IMR-90 (cell line): ENCODE data around the gene A1BG. TPM values are rescaled to one million over a fixed set of nuclear protein-coding genes. Genes with fewer than 3 reads are reported as not detected.

ENCODE experiments used
- ATAC-seq: fragments of 200-7000 bp; cut with Tn5 transposase; 2 replicates; pipeline ENCODE4 v1.9.1; 2020; ENCODE audit warnings: low read depth, mild to moderate bottlenecking, moderate library complexity
- BruUV-seq: library from RNA; stranded (reverse); fragments of 400-500 nt; replicated peaks from 2 replicates; lab custom pipeline; 2021; lab: Mats Ljungman, UMichigan
- CTCF ChIA-PET: fragments of 300-600 bp; formaldehyde crosslinking; extraction: SDS; loops from one replicate; lab custom pipeline; 2021; ENCODE audit warnings: antibody characterized with exemption; lab: Yijun Ruan, JAX
- POLR2A ChIA-PET: fragments of 300-600 bp; sonication (Branson Sonifier 250); formaldehyde crosslinking; loops from one replicate; lab custom pipeline; 2022; ENCODE audit warnings: antibody characterized with exemption; ENCODE audit not compliant: unreplicated experiment; lab: Charles Lee
- DNase-seq: peaks from one replicate; pipeline ENCODE4 v3.0.0; 2013
- H2AFZ ChIP-seq: replicated peaks from 2 replicates; pipeline ENCODE3; 2013; ENCODE audit warnings: low read length, mild to moderate bottlenecking; ENCODE audit not compliant: poor library complexity
- H2AK5ac ChIP-seq: 2 replicates; pipeline ENCODE4 v1.6.1; 2013; ENCODE audit warnings: low read depth, low read length, inconsistent platforms
- H2AK9ac ChIP-seq: replicated peaks from 2 replicates; pipeline ENCODE3; 2013; ENCODE audit warnings: mild to moderate bottlenecking, low read depth, low read length, moderate library complexity; ENCODE audit not compliant: poor library complexity
- H2BK120ac ChIP-seq: 2 replicates; pipeline ENCODE4 v1.6.1; 2013; ENCODE audit warnings: low read depth, low read length, inconsistent platforms
- H2BK15ac ChIP-seq: 3 replicates; pipeline ENCODE4 v1.6.1; 2013; ENCODE audit warnings: low read depth, low read length, inconsistent platforms
- H2BK20ac ChIP-seq: 2 replicates; pipeline ENCODE4 v1.6.1; 2013; ENCODE audit warnings: low read depth, mild to moderate bottlenecking, inconsistent platforms, low read length, moderate library complexity
- H2BK5ac ChIP-seq: 2 replicates; pipeline ENCODE4 v1.6.1; 2013; ENCODE audit warnings: mild to moderate bottlenecking, low read depth, low read length, inconsistent platforms; ENCODE audit not compliant: poor library complexity, severe bottlenecking
- H3K14ac ChIP-seq: replicated peaks from 2 replicates; pipeline ENCODE4 v1.6.1; 2013; ENCODE audit warnings: low read depth, low read length, inconsistent platforms
- H3K18ac ChIP-seq: 2 replicates; pipeline ENCODE4 v1.6.1; 2013; ENCODE audit warnings: low read depth, low read length, control low read depth
- H3K23ac ChIP-seq: 2 replicates; pipeline ENCODE4 v1.6.1; 2013; ENCODE audit warnings: low read depth, low read length, inconsistent platforms
- H3K27ac ChIP-seq: 2 replicates; pipeline ENCODE4 v1.5.1; 2013; ENCODE audit warnings: mild to moderate bottlenecking, control low read depth, low read length; ENCODE audit not compliant: insufficient read depth
- H3K27me3 ChIP-seq: 2 replicates; pipeline ENCODE4 v1.6.1; 2013; ENCODE audit warnings: low read length; ENCODE audit not compliant: control insufficient read depth, insufficient read depth
- H3K36me3 ChIP-seq: 2 replicates; pipeline ENCODE4 v1.6.1; 2013; ENCODE audit warnings: low read length, mixed read lengths; ENCODE audit not compliant: control insufficient read depth, insufficient read depth
- H3K4ac ChIP-seq: 2 replicates; pipeline ENCODE4 v1.6.1; 2013; ENCODE audit warnings: low read depth, low read length, inconsistent platforms
- H3K4me1 ChIP-seq: 2 replicates; pipeline ENCODE4 v1.6.1; 2013; ENCODE audit warnings: low read length, mixed read lengths; ENCODE audit not compliant: control insufficient read depth, insufficient read depth
- H3K4me2 ChIP-seq: 2 replicates; pipeline ENCODE4 v1.6.1; 2013; ENCODE audit warnings: low read depth, mild to moderate bottlenecking, control low read depth, low read length, moderate library complexity
- H3K4me3 ChIP-seq: 2 replicates; pipeline ENCODE4 v1.5.1; 2013; ENCODE audit warnings: low read depth, mild to moderate bottlenecking, control low read depth, low read length, moderate library complexity; ENCODE audit not compliant: insufficient read depth
- H3K56ac ChIP-seq: 2 replicates; pipeline ENCODE4 v1.6.1; 2013; ENCODE audit warnings: low read length, inconsistent platforms; ENCODE audit not compliant: insufficient read depth; ENCODE audit errors: extremely low read depth
- H3K79me1 ChIP-seq, 2 experiments: 2 replicates each; pipeline ENCODE4 v1.6.1; 2013; ENCODE audit warnings: low read length in 2 of 2, inconsistent platforms in 1 of 2, low read depth in 1 of 2
- H3K9ac ChIP-seq: 2 replicates; pipeline ENCODE4 v1.6.1; 2013; ENCODE audit warnings: low read depth, low read length, control low read depth
- H3K9me1 ChIP-seq: 2 replicates; pipeline ENCODE4 v1.6.1; 2013; ENCODE audit warnings: low read length, inconsistent platforms; ENCODE audit not compliant: insufficient read depth
- H3K9me3 ChIP-seq: 2 replicates; pipeline ENCODE4 v1.6.1; 2013; ENCODE audit warnings: low read length; ENCODE audit not compliant: control insufficient read depth, insufficient read depth
- H4K20me1 ChIP-seq: 2 replicates; pipeline ENCODE4 v1.6.1; 2013; ENCODE audit warnings: low read length, inconsistent platforms; ENCODE audit not compliant: insufficient read depth
- H4K5ac ChIP-seq: 2 replicates; pipeline ENCODE4 v1.6.1; 2013; ENCODE audit warnings: mild to moderate bottlenecking, low read depth, low read length, control low read depth
- H4K8ac ChIP-seq, 2 experiments: 2 replicates each; pipeline ENCODE4 v1.6.1; 2013; ENCODE audit warnings: low read depth in 2 of 2, low read length in 2 of 2, control low read depth in 1 of 2, inconsistent platforms in 1 of 2
- H4K91ac ChIP-seq: 2 replicates; pipeline ENCODE4 v1.6.1; 2013; ENCODE audit warnings: low read depth, low read length, inconsistent platforms; ENCODE audit not compliant: insufficient read depth
- MAFK ChIP-seq: IDR thresholded peaks from 2 replicates; pipeline ENCODE4 v1.6.1; 2012; ENCODE audit warnings: low read depth, low read length, improper control_type of control experiment
- RAD21 ChIP-seq: IDR thresholded peaks from 2 replicates; pipeline ENCODE4 v1.6.1; 2012; ENCODE audit warnings: low read length, improper control_type of control experiment
- WGBS, 2 experiments: methylation state at CpG; one replicate each; pipeline versions ENCODE4 v1.1.5 to v1.1.7; 2013; ENCODE audit warnings: missing lambda C conversion rate in 2 of 2; ENCODE audit not compliant: insufficient read length in 1 of 2; ENCODE audit errors: extremely low coverage in 2 of 2; 5-methylcytosine and 5-hydroxymethylcytosine counted together
- dilution Hi-C: fragments of 300-500 bp; cut with HindIII; formaldehyde crosslinking; loops from one replicate; pipeline ENCODE4 v1.14.3; 2018; ENCODE audit warnings: low sequenced_read_pairs; ENCODE audit not compliant: unreplicated experiment
- in situ Hi-C: fragments of 300-500 bp; cut with MboI; formaldehyde crosslinking; loops from 3 replicates; pipeline ENCODE4 v1.14.3; 2019; ENCODE audit warnings: low sequenced_read_pairs, inconsistent platforms, mixed read lengths
- intact Hi-C: fragments of 100-400 bp; cut with micrococcal nuclease; formaldehyde crosslinking; loops from 2 replicates; pipeline ENCODE4 v1.10.0; 2022
- polyA plus RNA-seq, 3 experiments: library from polyadenylated mRNA; depleted of rRNA; stranded (reverse); fragments of >200 nt; gene quantifications; 2 replicates each; pipeline ENCODE4 v1.2.3, GENCODE V29; 2012; ENCODE audit warnings: low replicate concordance in 1 of 3
- total RNA-seq: library from RNA; depleted of rRNA; stranded (reverse); fragments of >200 nt; gene quantifications from 2 replicates; pipeline ENCODE4 v1.2.3, GENCODE V29; 2012
- TF ChIP-seq, protein P1 (sequence below): conservative IDR thresholded peaks from 2 replicates; pipeline ENCODE4 v1.5.1; 2012; ENCODE audit warnings: mild to moderate bottlenecking, low read depth, low read length, improper control_type of control experiment

A1BG gene
- total and polyA plus RNA-seq, 2 of the 4 experiments (the other 2 are of a cell fraction): 4.5 to 54.5 TPM

DNA sequence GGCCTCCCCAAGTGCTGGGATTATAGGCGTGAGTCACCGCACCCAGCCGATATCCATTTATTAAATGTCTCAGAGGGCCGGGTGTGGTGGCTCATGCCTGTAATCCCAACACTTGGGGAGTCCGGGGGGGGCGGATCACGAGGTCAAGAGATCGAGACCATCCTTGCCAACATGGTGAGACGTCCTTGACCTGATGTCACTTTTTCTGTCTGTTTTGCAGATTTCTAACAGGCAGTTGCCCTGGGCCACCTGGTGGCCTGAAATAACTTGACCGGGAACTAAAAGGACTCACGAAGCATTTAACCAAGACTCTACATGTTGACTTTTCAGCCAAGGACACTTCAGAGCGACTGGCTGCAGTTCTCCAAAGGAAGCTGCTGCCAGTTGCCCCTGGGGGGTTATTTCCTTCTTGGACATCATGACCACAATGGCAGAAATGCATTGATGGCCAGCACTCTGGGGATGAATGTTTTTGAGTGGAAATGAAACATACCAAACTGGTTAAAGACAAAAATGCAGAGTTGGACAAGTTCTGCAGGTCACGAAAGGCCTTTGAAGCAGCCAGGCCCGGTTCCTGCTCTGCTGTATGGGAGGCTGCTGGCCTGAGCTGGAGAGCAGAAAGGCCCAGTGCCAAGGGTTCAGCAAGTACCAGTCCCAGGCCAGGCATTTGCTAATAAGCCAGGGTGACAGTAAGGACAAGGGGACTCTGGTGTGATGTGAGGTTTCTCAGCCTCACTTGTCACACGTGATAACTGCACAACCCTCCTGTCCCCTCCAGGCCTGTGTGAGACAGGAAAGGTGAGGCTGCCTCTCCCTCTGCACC lies 19.2 kb upstream of the A1BG start:
- Histone ChIP-seq H4K20me1 (no peaks in the 10 kb centered on the region), H3K56ac (no peak overlapping the region), H3K4me2 (no peak overlapping the region), H3K9me1 (no peaks in the 10 kb centered on the region), H3K9ac (no peak overlapping the region), H3K36me3 (no peaks in the 10 kb centered on the region), H3K79me1 (no peaks in the 10 kb centered on the region), H2AK9ac (no peak overlapping the region), H3K14ac (no peak overlapping the region), H4K8ac (no peak overlapping the region), H3K18ac (no peak overlapping the region), H3K27me3 (no peaks in the 10 kb centered on the region), H4K91ac (no peak overlapping the region), H2BK20ac (no peak overlapping the region), H3K4me3 (no peak overlapping the region), H2BK120ac (no peak overlapping the region), H3K4me1 (no peaks in the 10 kb centered on the region), H3K23ac (no peak overlapping the region), H2AFZ (no peak overlapping the region), H3K9me3 (peaks cover 3% of the 10 kb centered on the region; the same call in 1 of the 2 replicates), H2BK15ac (no peak overlapping the region), H3K27ac (no peak overlapping the region), H3K4ac (no peak overlapping the region), H2AK5ac (no peak overlapping the region), H4K5ac (no peak overlapping the region), H2BK5ac (no peak overlapping the region)
- ChIA-PET CTCF (interaction anchor here (1.0 kb wide), 1 partner anchor 8 kb away, joined by 3 read pairs; no protein-coding TSS in a partner anchor), POLR2A (no interaction called here)
- DNase-seq (no peak), ATAC-seq (no peak)
- no TSS peak for BruUV-seq
- in situ Hi-C loops (no loop called here), intact Hi-C loops (no loop called here), dilution Hi-C loops (no loop called here)
- WGBS, 2 experiments: 70% methylated on average over 9 of the region's 15 CpGs; no CpG with 5 or more reads in 1 of the 2 experiments
- TF ChIP-seq MAFK (no peak), RAD21 (no peak)
- TF ChIP-seq, protein P1, sequence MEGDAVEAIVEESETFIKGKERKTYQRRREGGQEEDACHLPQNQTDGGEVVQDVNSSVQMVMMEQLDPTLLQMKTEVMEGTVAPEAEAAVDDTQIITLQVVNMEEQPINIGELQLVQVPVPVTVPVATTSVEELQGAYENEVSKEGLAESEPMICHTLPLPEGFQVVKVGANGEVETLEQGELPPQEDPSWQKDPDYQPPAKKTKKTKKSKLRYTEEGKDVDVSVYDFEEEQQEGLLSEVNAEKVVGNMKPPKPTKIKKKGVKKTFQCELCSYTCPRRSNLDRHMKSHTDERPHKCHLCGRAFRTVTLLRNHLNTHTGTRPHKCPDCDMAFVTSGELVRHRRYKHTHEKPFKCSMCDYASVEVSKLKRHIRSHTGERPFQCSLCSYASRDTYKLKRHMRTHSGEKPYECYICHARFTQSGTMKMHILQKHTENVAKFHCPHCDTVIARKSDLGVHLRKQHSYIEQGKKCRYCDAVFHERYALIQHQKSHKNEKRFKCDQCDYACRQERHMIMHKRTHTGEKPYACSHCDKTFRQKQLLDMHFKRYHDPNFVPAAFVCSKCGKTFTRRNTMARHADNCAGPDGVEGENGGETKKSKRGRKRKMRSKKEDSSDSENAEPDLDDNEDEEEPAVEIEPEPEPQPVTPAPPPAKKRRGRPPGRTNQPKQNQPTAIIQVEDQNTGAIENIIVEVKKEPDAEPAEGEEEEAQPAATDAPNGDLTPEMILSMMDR: peak; percentile 19; the same call in 1 of the 2 replicates
